ENCODE measurements around the gene MAP3K14. TPM values are rescaled to one million over a fixed set of nuclear protein-coding genes. Genes with fewer than 3 reads are reported as not detected.

MAP3K14 gene
- total RNA-seq, 1 experiment from 2014 or later = 16.4 TPM

- Histone ChIP-seq H3K27me3 (ENCODE audit: insufficient read depth, low read length) (no peaks in the 10 kb centered on the region), H4K20me1 (ENCODE audit: insufficient read depth) (no peaks in the 10 kb centered on the region), H3K4me3 (replicated peaks in 1 of 2; ENCODE audit: low read depth in 1 of 2, low read length in 2 of 2) (no peak overlapping the region), H2AFZ (ENCODE audit: low read depth, low read length, poor library complexity, severe bottlenecking) (no peak overlapping the region), H3K9me3 (ENCODE audit: control insufficient read depth in 1 of 2, insufficient read depth in 1 of 2, low read depth in 1 of 2, low read length in 2 of 2) (no peaks in the 10 kb centered on the region), H3K4me2 (ENCODE audit: low read length) (no peak overlapping the region), H3K4me1 (ENCODE audit: control insufficient read depth in 1 of 2, insufficient read depth in 2 of 2, low read length in 2 of 2) (peaks cover 21 to 34% of the 10 kb centered on the region in 2 experiments), H3K36me3 (ENCODE audit: control insufficient read depth in 1 of 2, insufficient read depth in 2 of 2, low read length in 2 of 2) (no peaks in the 10 kb centered on the region), H3K9me2 (ENCODE audit: insufficient read depth) (no peaks in the 10 kb centered on the region), H3K9ac (ENCODE audit: low read length) (no peak overlapping the region), H3K27ac (ENCODE audit: low read depth, low read length) (no peak overlapping the region), H3K79me2 (ENCODE audit: insufficient read depth, low read length) (no peaks in the 10 kb centered on the region)
- no peak for TF ChIP-seq SIN3A (IDR thresholded peaks at IDR 0.05; ENCODE audit: low read depth)
- TF ChIP-seq ATF3 (IDR thresholded peaks at IDR 0.05) = no peak
- TF ChIP-seq EGR1 (IDR thresholded peaks at IDR 0.05; ENCODE audit: low read depth) = no peak
- no peak for TF ChIP-seq ZNF274 (IDR thresholded peaks at IDR 0.05; ENCODE audit: low read depth, low read length)
- TF ChIP-seq FOSL1 (IDR thresholded peaks at IDR 0.05; ENCODE audit: low read depth) = no peak
- no peak for TF ChIP-seq RAD21 (IDR thresholded peaks at IDR 0.05; ENCODE audit: low read depth)
- TF ChIP-seq SP1 (IDR thresholded peaks at IDR 0.05; ENCODE audit: low read depth) = no peak
- TF ChIP-seq, protein P1, sequence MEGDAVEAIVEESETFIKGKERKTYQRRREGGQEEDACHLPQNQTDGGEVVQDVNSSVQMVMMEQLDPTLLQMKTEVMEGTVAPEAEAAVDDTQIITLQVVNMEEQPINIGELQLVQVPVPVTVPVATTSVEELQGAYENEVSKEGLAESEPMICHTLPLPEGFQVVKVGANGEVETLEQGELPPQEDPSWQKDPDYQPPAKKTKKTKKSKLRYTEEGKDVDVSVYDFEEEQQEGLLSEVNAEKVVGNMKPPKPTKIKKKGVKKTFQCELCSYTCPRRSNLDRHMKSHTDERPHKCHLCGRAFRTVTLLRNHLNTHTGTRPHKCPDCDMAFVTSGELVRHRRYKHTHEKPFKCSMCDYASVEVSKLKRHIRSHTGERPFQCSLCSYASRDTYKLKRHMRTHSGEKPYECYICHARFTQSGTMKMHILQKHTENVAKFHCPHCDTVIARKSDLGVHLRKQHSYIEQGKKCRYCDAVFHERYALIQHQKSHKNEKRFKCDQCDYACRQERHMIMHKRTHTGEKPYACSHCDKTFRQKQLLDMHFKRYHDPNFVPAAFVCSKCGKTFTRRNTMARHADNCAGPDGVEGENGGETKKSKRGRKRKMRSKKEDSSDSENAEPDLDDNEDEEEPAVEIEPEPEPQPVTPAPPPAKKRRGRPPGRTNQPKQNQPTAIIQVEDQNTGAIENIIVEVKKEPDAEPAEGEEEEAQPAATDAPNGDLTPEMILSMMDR (IDR thresholded peaks at IDR 0.05 in 2 of 3, conservative IDR thresholded peaks at IDR 0.05 in 1 of 3; ENCODE audit: borderline replicate concordance in 1 of 3, insufficient read depth in 1 of 3, low read depth in 2 of 3, low read length in 2 of 3) = no peak
- no peak for TF ChIP-seq JUND (IDR thresholded peaks at IDR 0.05)
- TF ChIP-seq TCF7L2 (IDR thresholded peaks at IDR 0.05; ENCODE audit: borderline replicate concordance, extremely low read depth, insufficient read depth, insufficient read length) = no peak
- no peak for TF ChIP-seq POLR2A (IDR thresholded peaks at IDR 0.05; ENCODE audit: borderline replicate concordance, extremely low read depth, insufficient read depth, insufficient read length)
- TF ChIP-seq CEBPB (IDR thresholded peaks at IDR 0.05; ENCODE audit: low read depth) = no peak
- no peak for TF ChIP-seq ZFX (IDR thresholded peaks at IDR 0.05)
- TF ChIP-seq ELF1 (IDR thresholded peaks at IDR 0.05; ENCODE audit: borderline replicate concordance, low read depth) = no peak
- TF ChIP-seq CBX3 (IDR thresholded peaks at IDR 0.05; ENCODE audit: low read depth) = no peak
- no peak for TF ChIP-seq SRF (IDR thresholded peaks at IDR 0.05; ENCODE audit: low read depth)
- DNase-seq (ENCODE audit: low read depth, low spot score) = no peak
- no TSS peak for BruUV-seq (replicated peaks)
- POLR2A ChIA-PET = interaction anchor here (0.8 kb wide), 1 partner anchor 8 kb away, joined by 4 read pairs; no protein-coding TSS in a partner anchor
- RAD21 ChIA-PET (ENCODE audit: low non-redundant PET in 1 of 2, low total read pairs in 2 of 2, uncharacterized antibody in 2 of 2, unreplicated experiment in 2 of 2) = no interaction called here
- ATAC-seq = no peak
- CTCF ChIA-PET = no interaction called here
- intact Hi-C loops (cut with micrococcal nuclease) = no loop called here
These were observed 21.4 kb upstream of the MAP3K14 start for GRCh38 chr17:45338023-45338781.

All from HCT116 (cell line).